ENCODE results near the gene PTPRM.
A peak's percentile ranks its signal among the peaks of the same experiment; 100 is the strongest.

Gene PTPRM

GRCh38 chr18:7978834-7979233, 411.7 kb downstream of the PTPRM start:
- H3K36me3 ChIP-seq (ENCODE audit: insufficient read depth) = no peaks in the 10 kb centered on the region
- H3K4me1 ChIP-seq (ENCODE audit: low read depth, poor library complexity, severe bottlenecking) = no peaks in the 10 kb centered on the region
- no peak overlapping the region for H3K4me2 ChIP-seq
- H3K4me3 ChIP-seq (IDR thresholded peaks at IDR 0.05; ENCODE audit: insufficient read depth, low read depth, low read length) = no peak overlapping the region
- no peak overlapping the region for H3K27ac ChIP-seq
- no peaks in the 10 kb centered on the region for H4K20me1 ChIP-seq (ENCODE audit: insufficient read depth)
- no peak for TF ChIP-seq CTCF (conservative IDR thresholded peaks at IDR 0.05; ENCODE audit: low read depth, low read length)
- no peak overlapping the region for H3K9ac ChIP-seq
- no peaks in the 10 kb centered on the region for H3K27me3 ChIP-seq (ENCODE audit: insufficient read depth, low read depth)
- no peaks in the 10 kb centered on the region for H3K79me2 ChIP-seq (ENCODE audit: insufficient read depth, low read depth)
- H2AFZ ChIP-seq (ENCODE audit: low read depth) = no peak overlapping the region

- no peak overlapping the region for H2AFZ ChIP-seq (ENCODE audit: low read depth)
- H3K4me3 ChIP-seq (IDR thresholded peaks at IDR 0.05; ENCODE audit: insufficient read depth, low read depth, low read length) = no peak overlapping the region
- TF ChIP-seq CTCF (conservative IDR thresholded peaks at IDR 0.05; ENCODE audit: low read depth, low read length) = no peak
- H3K4me2 ChIP-seq = no peak overlapping the region
- no peaks in the 10 kb centered on the region for H3K27me3 ChIP-seq (ENCODE audit: insufficient read depth, low read depth)
- no peaks in the 10 kb centered on the region for H3K79me2 ChIP-seq (ENCODE audit: insufficient read depth, low read depth)
- H3K36me3 ChIP-seq (ENCODE audit: insufficient read depth) = no peaks in the 10 kb centered on the region
- H3K9ac ChIP-seq = no peak overlapping the region
- H3K27ac ChIP-seq = no peak overlapping the region
- H3K4me1 ChIP-seq (ENCODE audit: low read depth, poor library complexity, severe bottlenecking) = no peaks in the 10 kb centered on the region
- no peaks in the 10 kb centered on the region for H4K20me1 ChIP-seq (ENCODE audit: insufficient read depth)
These were observed 412.6 kb downstream of the PTPRM start for GRCh38 chr18:7979714-7980113.

- no peak overlapping the region for H3K27ac ChIP-seq
- no peak overlapping the region for H3K4me3 ChIP-seq (IDR thresholded peaks at IDR 0.05; ENCODE audit: insufficient read depth, low read depth, low read length)
- TF ChIP-seq CTCF (conservative IDR thresholded peaks at IDR 0.05; ENCODE audit: low read depth, low read length) = peak; percentile 22; the same call in 1 of the 2 replicates
- no peak overlapping the region for H2AFZ ChIP-seq (ENCODE audit: low read depth)
- no peaks in the 10 kb centered on the region for H3K27me3 ChIP-seq (ENCODE audit: insufficient read depth, low read depth)
- no peak overlapping the region for H3K9ac ChIP-seq
- H3K36me3 ChIP-seq (ENCODE audit: insufficient read depth) = no peaks in the 10 kb centered on the region
- no peaks in the 10 kb centered on the region for H3K4me1 ChIP-seq (ENCODE audit: low read depth, poor library complexity, severe bottlenecking)
- no peak overlapping the region for H3K4me2 ChIP-seq
- no peaks in the 10 kb centered on the region for H4K20me1 ChIP-seq (ENCODE audit: insufficient read depth)
- no peaks in the 10 kb centered on the region for H3K79me2 ChIP-seq (ENCODE audit: insufficient read depth, low read depth)
These were observed 413.0 kb downstream of the PTPRM start for GRCh38 chr18:7980136-7980535.

- H4K20me1 ChIP-seq (ENCODE audit: insufficient read depth) = no peaks in the 10 kb centered on the region
- no peaks in the 10 kb centered on the region for H3K36me3 ChIP-seq (ENCODE audit: insufficient read depth)
- no peak overlapping the region for H3K27ac ChIP-seq
- no peak overlapping the region for H3K4me2 ChIP-seq
- H3K79me2 ChIP-seq (ENCODE audit: insufficient read depth, low read depth) = no peaks in the 10 kb centered on the region
- no peak overlapping the region for H3K4me3 ChIP-seq (IDR thresholded peaks at IDR 0.05; ENCODE audit: insufficient read depth, low read depth, low read length)
- TF ChIP-seq CTCF (conservative IDR thresholded peaks at IDR 0.05; ENCODE audit: low read depth, low read length) = no peak
- no peak overlapping the region for H2AFZ ChIP-seq (ENCODE audit: low read depth)
- no peaks in the 10 kb centered on the region for H3K27me3 ChIP-seq (ENCODE audit: insufficient read depth, low read depth)
- H3K4me1 ChIP-seq (ENCODE audit: low read depth, poor library complexity, severe bottlenecking) = no peaks in the 10 kb centered on the region
- H3K9ac ChIP-seq = no peak overlapping the region
These were observed 413.5 kb downstream of the PTPRM start for GRCh38 chr18:7980656-7981055.

All from KMS-11 (cell line).